Heart left ventricle (tissue), 13 donors: ENCODE data around the gene MPPED1.

ENCODE experiments used
- POLR2A ChIP-seq, 2 donors: fragments of 450-650 bp; IDR thresholded peaks; one replicate each; pipeline ENCODE4 v1.6.1; 2017; ENCODE audit warnings: antibody characterized with exemption in 2 of 2, mild to moderate bottlenecking in 2 of 2, moderate library complexity in 2 of 2
- TF ChIP-seq, protein P1 (sequence below), 12 donors: fragments of 200-600 bp; sonication (generic) in 4 of 12; IDR thresholded peaks; one replicate each; pipeline versions ENCODE4 v1.5.0 to v1.8.0; 2018 to 2022; ENCODE audit warnings: antibody characterized with exemption in 12 of 12, mild to moderate bottlenecking in 5 of 12
- donor health status: ischemic (EF 13 %, LVEDD 7.1; RV severe dilation, severe dysfunction).
- donor health status: DM: no; HTN: yes; CAD: no.
- donor health status: DM: no; HTN: no; CAD: no.
- donor health status: ischemic (EF 25% LVEDD 6.9; RV normal size, moderate dysfunction).
- donor health status: ischemic (EF 25% LVEDD 5.7; RV mildly dilated, moderate dysfunction).
- donor health status: ischemic (EF 35%, LVEDD 5.7; RV mildly dilated, moderate dysfunction).
- donor health status: nonischemic (EF 11% LVEDD 7.7; RV severe dilation, severe dysfunction).
- donor health status: DM: yes; HTN: yes; CAD: no.
- donor health status: PGD.
- donor health status: ischemic (EF 29% LVEDD 5.4; RV normal size, mild dysfunction).
- donor health status: nonischemic (EF 23%, LVEDD 6.1; RV moderate dilation, normal function).

DNA sequence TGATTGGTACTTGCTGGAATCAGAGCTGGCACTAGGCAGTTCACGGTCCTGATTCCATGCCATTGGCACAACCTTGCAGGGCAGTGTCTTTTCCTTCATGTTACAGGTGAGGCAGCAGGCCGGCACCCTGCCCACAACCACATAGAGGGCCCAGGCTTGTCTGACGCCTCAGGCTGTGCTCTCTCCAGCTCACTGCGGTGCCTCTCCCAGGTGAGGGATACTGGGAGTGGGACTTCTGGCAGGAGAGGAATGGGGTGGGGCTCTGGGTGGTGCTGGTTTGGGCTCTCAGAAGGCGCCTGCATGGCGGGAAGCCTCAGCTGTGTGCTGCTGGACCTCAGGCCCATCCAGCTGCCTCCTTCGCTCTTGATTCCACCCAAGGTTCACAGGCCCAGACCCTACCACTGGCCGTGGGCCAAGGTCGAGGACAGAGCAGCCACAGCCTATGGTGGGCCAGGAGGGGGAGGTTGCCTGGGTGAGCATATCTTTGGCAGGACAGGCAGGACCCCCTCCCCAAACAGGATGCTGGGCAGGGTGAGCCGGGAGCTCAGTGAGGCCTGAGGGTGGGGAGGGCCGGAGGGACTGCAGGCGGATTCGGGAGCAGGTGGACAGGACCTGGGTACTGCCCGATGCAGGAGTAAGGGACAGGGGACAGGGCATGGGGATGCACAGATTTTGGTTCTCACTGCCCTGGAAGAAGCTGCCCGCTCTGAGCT is 7.0 kb upstream of the MPPED1 start:
- TF ChIP-seq, protein P1, sequence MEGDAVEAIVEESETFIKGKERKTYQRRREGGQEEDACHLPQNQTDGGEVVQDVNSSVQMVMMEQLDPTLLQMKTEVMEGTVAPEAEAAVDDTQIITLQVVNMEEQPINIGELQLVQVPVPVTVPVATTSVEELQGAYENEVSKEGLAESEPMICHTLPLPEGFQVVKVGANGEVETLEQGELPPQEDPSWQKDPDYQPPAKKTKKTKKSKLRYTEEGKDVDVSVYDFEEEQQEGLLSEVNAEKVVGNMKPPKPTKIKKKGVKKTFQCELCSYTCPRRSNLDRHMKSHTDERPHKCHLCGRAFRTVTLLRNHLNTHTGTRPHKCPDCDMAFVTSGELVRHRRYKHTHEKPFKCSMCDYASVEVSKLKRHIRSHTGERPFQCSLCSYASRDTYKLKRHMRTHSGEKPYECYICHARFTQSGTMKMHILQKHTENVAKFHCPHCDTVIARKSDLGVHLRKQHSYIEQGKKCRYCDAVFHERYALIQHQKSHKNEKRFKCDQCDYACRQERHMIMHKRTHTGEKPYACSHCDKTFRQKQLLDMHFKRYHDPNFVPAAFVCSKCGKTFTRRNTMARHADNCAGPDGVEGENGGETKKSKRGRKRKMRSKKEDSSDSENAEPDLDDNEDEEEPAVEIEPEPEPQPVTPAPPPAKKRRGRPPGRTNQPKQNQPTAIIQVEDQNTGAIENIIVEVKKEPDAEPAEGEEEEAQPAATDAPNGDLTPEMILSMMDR (IDR thresholded peaks at IDR 0.05): no peak
- no peak for TF ChIP-seq POLR2A (IDR thresholded peaks at IDR 0.05)
